Measurements from ENCODE around the gene OR6S1.
"Not testable (repeated sequence)": the region's sequence is repeated elsewhere in the genome, so short reads cannot be mapped to it uniquely, and the experiment has no call there.

OR6S1 gene

DNA sequence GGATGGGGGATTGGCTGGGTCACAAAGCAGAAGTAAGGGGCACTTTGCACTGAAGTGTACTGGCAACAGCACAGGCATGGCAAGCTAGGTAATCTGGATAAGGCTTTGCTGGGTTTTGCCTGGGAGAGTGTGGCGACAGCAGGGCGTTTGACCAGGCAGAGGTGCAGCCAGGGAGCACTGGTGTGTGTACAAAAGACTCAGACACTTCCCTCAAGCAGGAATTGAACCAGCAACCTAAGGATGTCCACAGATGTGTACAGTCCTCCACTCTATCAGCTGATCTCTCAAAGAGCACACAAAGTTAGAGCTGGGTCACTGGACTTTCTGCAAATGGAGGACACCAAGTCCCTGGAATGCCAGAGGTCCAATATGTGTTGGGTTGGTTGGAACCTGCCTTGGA is 27.5 kb upstream of the OR6S1 start:
- DNase-seq: no peak

DNA sequence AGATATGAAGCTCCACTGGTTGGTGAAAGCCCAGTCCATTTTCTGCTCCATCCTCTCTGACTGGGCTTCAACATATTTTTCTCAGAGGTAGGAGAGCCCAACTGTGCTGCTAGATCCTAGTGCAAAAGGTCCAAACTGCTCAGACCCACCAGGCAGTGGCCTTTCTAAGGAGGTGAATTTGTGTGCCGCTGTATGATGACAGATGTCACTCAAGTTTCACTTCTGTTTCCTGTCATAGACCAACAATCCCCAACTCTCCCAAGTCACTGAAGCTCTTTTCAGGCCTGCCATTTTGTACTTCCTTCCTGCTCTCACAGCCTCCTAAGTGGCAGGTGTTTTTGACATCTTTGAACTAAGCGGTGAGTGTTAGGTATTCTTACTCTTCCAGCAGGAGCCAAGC is 26.5 kb upstream of the OR6S1 start:
- no peak for DNase-seq

DNA sequence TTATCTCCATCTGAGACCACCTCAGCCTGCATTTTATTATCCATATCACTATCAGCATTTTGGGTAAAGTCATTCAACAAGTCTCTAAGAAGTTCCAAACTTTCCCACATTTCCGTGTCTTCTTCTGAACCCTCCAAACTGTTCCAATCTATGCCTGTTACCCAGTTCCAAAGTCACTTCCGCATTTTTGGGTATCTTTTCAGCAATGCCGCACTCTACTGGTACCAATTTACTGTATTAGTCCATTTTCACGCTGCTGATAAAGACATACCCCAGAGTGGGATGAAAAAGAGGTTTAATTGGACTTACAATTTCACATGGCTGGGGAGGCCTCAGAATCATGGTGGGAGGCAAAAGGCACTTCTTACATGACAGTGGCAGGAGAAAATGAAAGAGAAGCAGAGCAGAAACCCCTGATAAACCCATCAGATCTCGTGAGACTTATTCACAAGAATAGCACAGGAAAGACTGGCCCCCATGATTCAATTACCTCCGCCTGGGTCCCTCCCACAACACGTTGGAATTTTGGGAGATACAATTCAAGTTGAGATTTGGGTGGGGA is 25.0 kb upstream of the OR6S1 start:
- DNase-seq: not testable (repeated sequence)

DNA sequence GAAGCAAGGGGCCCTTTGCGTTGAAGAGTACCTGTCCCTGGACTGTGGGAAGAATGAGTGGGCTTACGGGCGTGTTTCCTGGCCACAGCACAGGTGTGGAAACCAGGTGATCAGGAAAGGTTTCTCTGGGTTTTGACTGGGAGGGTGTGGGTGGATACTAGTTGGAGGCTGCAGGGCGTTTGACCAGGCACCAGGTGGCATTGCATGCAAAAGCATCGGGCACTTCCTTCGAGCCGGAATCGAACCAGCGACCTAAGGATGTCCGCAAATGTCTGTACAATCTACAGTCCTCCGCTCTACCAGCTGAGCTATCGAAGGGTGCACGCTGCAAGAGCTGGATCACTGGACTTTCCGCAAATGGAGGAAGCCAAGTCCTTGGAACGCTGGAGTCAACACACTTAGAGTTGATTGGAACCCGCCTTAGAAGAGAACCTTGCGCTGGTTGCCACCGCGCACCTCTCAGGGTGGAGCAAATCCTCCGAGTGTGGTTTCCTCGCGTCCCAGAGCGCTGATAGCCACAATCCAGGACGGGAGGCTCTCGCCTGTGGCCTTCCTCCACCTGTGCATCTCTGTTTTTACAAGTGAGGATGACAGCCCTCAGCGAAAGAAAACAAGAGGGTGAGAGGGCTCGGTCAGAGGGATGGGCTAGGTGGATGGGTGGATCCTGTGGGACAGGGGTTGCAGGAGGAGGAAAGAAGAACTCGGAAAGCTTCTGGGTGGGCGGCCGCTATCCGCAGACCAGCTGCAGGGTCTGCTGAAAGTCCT is 21.7 kb upstream of the OR6S1 start:
- peak in 1 of 2 experiments; percentile 64 for DNase-seq

DNA sequence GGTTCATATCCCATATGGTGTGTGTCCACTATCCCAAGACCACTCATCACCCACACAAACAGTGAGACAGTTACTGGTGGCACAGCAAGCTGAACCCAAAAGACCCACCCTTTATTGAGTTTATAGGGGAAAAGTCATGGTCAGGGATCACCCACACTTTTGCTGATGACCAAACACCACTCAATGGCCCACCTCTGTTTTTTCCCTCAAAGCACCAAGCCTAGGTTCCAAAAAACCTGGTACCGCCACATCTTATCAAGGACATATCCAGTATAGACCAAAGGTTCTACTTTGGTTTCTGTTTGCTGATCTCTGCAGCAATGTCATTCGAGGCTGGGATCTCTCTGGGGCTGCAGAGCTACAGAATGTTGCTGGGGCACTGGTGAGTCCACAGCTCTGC is 19.7 kb upstream of the OR6S1 start:
- no peak for DNase-seq

DNA sequence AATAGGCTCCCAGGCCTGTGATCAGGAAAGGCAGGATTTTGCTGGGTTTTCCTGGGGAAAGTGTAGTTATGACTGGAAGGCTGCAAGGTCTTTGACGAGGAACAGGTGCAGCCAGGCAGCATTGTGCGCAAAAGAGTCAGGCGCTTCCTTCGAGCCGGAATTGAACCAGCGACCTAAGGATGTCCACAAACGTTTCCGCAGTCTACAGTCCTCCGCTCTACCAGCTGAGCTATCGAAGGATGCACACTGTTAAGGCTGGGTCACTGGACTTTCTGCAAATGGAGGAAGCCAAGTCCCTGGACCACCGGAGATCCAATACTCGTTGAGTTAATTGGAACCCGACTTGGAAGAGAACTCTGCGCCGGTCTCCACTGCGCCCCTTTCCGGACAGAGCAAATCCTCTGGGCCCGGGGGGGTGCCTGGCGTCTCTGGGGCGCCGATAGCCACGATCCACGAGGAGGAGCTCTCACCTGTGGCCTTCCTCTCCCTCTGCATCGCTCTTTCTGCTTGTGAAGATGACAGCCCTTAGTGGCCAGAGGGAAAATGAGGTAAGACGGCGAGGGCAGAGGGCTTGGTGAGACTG is 18.4 kb upstream of the OR6S1 start:
- no peak for DNase-seq

DNA sequence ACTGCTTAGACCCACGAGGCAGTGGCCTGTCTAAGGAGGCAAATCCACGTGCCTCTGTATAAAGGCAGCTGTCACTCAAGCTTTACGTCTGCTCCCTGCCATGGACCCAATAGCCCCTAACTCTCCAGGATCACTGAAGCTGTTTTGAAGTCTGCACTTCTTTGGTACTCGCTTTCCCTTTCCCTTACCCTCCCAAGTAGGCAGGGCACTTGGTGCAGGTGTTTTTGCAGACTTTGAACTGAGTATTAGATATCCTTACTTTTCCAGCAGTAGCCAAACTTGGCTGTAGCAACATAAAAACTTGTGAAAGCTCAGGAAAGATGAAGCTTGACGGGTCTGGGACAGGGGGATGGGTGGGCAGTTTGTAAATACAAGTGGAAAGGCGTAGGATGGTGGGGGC is 17.8 kb upstream of the OR6S1 start:
- DNase-seq: no peak

DNA sequence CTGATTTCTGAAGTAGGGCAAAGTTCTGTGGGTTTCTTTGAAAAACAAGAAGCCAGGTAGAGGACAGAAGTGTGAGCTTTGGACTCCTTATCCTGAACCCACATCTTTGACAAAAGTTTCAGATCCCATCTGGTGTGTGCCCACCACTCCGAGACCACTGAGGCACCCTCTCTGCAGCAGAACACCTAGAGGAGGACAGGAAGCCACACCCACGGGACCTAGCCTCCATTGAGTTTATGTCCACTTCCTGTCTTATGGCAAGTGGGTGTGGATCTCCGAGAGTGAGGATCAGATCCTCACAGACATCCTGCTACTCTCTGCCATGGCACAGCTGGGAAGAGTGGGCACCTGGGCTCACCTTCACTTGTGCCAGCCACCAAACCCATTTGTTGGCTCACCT is 16.8 kb upstream of the OR6S1 start:
- DNase-seq: no peak

DNA sequence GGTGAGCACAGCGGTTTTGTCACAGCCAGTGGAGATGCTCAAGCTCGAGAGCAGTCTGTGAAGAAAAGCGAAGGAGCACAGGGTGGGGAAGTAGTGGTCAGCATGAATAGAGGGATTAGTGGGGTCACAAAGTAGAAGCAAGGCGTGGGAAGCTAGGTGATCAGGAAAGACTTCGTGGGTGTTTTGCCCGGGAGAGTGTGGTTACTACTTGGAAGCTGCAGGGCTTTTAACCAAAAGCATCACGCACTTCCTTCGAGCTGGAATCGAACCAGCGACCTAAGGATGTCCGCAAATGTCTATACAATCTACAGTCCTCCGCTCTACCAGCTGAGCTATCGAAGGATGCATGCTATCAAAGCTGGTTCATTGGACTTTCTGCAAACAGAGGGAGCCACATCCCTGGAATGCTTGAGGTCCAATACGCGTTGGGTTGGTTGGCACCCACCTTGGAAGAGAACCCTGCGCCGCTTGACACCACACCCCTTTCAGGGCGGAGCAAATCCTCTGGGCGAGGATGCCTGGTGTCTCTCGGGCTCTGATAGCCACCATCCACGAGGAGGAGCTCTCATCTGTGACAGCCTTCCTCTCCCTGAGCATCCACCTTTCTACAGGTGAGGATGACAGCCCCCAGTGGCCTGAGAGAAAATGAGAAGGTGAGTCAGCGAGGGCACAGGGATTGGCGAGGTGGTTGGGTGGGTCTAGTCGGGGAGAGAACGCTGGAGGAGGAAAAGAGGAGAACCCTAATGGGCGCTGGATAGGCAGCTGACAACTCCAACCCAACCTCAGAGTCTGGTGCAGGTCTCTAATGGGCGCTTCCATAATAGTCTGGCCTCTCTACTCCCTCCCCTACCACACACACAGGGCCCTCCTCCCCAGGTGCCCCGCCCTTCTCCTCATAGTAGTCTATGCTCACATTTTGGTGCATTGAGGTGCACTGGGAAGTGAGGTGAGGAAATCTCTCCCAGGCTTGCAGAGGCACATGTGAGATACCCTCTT is 16.0 kb upstream of the OR6S1 start:
- no peak for DNase-seq

DNA sequence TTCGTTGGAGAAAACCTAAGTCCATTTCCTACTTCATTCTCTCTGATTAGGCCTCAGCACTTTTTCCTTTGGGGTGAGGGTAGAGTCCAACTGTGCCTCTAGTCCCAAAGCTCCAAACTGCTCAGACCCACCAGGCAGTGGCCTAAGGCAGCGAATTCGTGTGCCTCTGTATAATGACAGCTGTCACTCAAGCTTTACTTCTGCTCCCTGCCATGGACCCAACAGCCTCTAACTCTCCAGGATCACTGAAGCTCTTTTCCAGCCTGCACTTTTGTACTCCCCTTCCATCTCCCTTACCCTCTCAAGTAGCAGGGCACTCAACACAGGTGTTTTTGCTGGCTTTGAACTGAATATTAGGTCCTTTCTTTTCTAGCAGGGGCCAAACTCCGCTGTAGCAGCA is 14.8 kb upstream of the OR6S1 start:
- no peak for DNase-seq

DNA sequence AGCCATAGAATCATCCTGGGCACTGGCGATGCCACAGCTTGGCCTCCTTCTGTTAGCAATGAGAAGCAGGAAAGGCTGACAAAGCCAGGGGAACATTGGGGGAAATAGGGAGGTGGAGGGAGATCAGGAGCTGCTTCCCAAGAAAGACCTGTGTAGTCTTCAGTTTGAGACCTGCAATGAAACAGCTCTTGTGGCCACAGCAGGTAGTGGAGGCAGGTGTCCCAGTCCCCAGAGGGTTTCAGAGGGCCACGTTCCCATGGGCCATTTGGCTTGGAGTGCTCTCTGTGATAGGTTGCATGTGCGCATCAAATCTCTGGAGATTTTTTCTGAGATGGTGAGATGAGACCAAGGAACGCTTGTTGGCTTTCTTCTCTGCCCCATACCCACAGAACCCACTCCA is 14.4 kb upstream of the OR6S1 start:
- no peak for DNase-seq

DNA sequence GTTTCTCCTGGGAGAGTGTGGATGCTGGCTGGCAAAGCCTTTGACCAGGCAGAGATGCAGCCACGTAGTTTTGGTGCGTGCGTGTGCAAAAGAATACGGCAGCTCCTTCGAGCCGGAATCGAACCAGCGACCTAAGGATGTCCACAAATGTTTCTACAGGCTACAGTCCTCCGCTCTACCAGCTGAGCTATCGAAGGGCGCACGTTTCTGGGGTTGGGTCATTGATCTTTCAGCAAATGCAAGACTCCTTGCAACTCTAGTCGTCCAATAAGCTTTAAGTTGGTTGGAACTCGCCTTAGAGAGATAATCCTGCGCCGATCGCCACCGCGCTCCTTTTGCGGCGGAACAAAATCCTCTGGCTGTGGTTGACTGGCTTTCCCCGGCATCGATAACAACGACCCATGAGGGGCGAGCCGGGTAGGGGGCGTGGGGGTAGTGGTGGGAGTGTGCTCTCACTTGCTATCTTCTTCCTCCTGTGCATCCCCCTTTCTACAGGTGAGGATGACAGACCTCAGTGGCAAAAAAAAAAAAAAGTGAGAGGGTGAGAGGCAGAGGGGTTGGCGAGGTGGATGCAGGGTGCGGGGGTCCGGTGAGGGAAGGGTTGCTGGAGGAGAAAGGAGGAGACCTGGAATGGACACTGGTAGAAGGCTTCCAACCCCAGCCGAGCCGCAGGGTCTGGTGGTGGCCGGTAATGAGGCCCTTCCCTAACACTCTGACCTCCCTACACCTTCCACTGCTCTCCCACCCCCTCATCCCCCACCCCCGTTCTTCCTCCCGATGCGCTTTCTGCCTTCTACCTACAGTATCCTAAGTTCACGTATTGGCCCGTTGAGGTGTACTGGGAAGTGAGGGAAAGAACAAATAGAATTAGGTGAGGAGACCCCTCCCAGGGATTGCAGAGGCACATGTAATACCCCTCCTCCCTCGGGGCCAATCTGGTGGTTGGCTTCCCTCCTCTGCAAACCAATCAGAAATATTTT is 11.8 kb upstream of the OR6S1 start:
- peak in 1 of 2 experiments; percentile 57 for DNase-seq

DNA sequence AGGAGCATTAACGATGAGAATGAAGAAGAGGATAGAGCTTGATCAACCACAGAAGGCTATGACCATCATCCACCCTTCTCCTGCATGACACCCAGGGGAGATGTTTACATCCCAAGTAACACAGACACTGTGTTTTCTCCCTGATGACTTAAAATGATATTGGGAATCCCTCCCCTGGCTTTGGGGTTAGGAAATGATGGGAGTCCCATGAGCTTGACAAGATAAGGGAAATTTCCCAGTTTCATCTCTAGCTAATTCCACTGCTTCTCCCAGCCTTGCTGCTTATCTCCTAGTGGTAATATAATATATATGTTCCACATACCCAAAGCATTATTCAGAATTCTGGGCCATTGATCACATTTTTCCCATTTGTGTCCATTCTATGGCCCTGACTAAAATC is 4.0 kb upstream of the OR6S1 start:
- no peak for DNase-seq

DNA sequence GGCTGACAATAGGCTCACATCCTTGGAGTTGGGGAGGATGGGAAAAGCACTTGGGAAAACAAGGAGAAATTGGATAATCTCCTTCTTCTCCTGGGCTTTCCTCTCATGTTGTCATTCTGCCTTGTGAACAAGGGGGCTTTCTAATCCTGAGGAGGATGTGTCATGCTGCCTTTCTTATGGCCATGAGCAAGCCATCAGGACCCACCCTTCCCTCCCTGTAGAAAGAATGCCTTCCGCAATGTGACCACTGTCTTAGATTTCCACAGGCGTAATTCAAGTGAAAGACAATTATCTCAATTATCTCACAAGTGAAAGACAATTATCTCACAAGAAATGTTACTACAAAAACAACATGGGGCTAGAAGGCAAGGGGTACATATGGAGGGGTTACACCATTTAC is 3.0 kb upstream of the OR6S1 start:
- DNase-seq: no peak

DNA sequence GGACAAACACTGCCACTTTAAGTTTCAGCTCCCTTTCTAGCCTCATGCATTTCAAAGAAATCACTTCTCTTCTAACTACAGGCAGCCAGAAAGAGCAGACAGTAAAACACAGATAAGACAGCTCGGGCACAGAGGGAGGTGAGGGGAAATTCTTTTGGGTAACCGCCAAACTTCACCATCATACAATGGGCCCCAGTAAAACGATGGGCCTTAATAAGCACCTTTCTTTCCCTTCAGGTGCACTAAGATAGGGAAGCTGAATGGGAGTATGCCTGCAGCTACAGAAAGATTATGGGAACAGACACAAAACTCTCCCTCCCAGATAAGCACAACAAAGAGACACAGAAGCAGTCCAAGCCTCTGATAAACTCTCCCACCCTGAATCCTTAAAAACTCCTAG is 1.3 kb upstream of the OR6S1 start:
- not testable (repeated sequence) for DNase-seq

DNA sequence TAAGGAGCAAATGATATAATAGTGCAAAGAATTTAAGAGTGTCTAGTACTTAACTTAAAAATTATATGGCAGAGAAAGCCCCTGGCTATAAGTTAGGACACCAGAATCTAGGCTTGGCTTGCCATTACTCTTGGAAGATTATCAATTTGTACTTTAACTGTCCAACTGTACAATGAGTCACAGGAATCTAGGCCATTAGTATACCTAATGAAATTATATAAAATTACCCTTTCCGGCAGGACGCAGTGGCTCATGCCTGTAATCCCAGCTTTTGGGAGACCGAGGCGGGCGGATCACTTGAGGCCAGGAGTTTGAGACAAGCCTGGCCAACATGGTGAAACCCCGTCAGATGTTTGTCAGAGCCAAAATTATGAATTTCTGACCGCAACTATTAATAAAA is 691 bp upstream of the OR6S1 start:
- DNase-seq: no peak

DNA sequence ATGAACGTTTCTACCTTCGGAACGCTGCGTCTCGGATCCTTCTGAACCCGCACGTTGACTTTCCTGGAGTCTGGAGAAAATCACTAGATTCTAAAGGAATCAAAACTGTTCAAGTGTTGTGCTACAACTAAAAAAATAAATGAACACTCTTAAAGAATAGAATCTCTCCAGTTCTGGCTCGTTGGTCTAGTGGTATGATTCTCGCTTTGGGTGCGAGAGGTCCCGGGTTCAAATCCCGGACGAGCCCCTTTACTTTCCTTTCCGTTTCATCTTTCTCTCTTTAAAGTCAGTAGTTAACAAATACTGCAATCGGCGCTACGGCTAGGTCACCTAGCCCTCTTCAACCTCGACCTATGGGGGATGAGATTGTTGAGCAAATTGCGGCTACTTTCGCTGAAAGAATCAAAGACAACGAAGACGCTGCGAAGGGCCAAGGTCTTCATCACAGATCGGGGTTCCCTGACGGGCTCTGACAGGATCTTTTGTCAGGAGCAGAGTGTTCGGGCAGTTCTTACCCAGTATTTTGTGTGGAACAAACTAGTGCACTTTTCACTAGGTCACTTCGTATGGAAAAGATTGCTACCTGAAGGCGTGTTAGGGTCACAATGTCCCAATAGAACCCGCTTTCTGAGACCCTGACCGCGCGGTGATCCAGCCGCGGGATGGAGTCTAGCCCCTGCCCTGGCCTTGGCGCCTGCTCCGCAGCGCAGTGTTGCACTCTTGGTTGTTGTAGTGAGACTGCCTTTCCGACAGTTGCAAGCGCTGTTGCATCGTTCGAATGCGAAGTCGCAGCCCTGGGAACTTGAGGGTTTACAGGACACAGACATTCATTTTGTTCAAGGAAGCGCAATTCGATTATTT is 8.4 kb downstream of the OR6S1 start:
- DNase-seq: peak; percentile 64 to 81

DNA sequence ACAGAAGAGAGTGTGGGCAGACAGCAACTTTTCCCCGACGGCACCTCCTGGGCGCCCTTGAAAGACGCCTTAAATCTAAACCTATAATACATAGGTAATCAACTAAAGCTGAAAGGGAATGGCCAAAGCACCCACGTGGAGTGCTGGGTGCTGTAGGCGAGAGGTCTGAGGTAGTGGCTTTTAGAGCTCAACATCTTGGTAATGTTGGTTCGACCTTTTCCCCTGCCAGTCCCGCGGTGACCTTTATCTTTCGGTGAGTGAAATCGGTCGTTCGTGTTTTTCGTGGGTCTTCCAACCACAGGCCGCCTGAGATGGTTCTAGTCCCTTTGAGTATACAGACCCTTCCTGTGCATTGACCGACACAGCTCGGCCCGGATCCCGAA is 9.1 kb downstream of the OR6S1 start:
- DNase-seq: peak in 1 of 2 experiments; percentile 47

DNA sequence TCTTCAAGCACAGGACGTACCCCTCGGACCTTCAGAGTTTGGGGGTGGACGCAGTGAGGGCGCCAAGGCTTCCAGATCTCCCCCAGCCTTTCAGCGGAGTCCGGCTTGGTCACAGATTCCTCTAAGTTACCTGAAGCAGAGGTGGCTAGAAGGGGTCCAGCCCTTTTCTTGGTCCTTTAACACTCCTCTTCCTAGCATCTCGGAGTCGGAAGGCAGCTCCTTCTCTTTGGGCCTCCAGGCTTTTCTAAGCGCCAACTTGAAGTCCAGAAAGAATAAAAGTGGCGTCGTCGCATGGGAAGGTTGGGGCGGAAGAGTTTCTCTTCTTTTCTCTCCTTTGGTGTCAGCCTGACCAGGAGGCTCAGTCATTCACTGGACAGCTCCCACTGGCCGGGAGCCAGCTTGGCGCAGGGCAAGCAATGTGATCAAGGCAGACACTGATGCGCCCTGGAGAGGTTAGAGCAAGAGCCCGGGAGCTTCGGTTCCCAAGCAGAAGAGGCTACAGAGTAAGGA is 9.6 kb downstream of the OR6S1 start:
- peak in 1 of 2 experiments; percentile 23 for DNase-seq

DNA sequence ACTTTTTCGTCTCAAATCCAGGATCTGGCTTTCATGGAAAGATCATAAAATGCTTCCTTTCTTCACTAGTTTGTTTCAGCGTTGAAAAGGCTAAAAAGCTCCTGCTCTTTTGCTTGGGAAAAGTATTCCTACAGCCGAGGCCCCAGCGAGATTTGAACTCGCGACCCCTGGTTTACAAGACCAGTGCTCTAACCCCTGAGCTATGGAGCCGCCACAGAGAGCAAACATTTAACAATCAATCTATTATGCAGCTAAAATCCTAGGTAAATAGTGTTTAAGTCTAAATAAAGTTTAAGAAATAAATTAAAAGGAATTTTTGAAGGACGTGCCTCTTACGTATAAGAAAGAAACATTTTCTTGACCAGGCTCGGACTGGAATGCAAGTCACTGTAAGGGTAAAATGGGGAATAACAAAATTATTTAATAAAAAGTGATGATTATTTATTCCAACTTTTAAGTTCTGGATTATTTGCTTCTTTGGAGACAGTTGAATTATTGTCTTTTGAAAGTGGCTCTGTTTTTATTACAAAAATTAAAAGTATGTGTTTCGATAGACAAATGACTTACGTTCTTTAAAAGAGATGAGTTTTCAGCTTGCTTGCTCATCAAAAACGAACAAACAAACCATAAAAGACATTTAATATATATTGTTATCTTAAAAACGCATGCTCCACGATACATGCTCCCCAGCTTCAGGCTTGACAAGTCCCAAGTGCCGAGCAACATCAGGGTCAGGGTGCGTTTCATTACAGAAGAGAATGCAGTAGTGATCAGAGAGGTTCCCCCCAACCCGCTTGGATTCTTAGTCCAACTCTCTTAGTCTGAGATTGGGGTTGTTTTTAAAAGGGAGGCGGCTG is 10.2 kb downstream of the OR6S1 start:
- DNase-seq: peak; percentile 17 to 84

Measured in NCI-H446 (cell line).